ENCODE results near the gene AACS. TPM values are rescaled to one million over a fixed set of nuclear protein-coding genes. Genes with fewer than 3 reads are reported as not detected.
"Not testable (repeated sequence)": the region's sequence is repeated elsewhere in the genome, so short reads cannot be mapped to it uniquely, and the experiment has no call there.

The AACS gene
- total RNA-seq, 1 experiment from 2014 or later, result 13.8 TPM

DNA sequence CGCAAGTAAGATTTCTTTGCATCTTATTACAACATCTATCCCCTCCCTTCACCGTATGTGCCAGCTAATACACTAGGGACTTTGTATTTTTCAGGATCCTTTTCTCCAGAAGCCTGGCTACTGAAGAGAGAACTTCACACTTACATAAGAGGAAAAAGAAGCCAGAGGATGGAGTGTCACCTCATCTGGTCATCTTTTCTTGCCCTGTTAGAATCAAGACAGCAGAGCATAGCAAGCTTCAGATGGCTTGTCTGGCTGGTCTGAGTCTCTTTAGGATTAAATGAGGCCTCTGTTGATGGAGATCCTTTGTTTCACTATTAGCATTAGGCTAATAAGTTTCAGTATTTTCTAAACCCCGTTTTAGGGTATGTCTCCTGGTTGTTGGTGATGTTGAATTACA lies 14.4 kb upstream of the AACS start:
- in situ Hi-C loops (cut with HindIII; ENCODE audit: low pct_unique_long_range_greater_than_20kb, low sequenced_read_pairs), result no loop called here
- no peak for DNase-seq (ENCODE audit: low read depth)

DNA sequence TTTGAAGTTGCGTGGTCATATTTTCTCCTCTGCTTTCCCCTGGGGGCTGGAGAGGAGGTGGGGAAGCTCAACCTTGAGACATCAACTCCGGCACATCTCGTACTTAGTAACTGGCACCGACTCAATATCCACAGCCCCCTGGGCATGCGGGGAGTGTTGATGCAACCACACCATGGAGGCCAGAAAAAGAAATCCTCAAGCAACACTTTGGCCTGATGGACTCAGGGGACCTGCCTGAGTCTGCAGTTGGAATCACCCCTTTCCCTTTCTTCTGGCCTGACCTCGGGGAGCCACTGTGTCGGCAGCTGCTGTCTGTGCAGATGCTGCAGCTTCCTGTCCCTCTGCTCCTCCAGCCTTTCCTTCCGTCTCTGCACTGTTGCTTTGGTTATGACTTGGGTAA lies 11.4 kb upstream of the AACS start:
- in situ Hi-C loops (cut with HindIII; ENCODE audit: low pct_unique_long_range_greater_than_20kb, low sequenced_read_pairs), result no loop called here
- no peak for DNase-seq (ENCODE audit: low read depth)

DNA sequence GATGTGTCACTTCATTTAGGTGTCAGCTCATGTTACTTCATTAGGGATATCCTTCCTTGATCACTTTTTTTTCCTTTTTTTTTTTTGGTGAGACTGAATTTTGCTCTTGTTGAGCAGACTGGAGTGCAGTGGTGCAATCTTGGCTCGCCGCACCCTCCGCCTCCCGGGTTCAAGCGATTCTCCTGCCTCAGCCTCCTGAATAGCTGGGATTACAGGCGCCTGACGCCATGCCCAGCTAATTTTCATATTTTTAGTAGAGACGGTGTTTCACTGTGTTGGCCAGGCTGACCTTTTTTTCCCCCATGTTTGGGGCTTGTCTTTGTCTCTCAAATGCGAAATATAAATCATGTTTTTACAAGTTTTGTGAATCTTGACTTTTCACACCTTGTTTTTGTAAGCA lies 9.6 kb upstream of the AACS start:
- in situ Hi-C loops (cut with HindIII; ENCODE audit: low pct_unique_long_range_greater_than_20kb, low sequenced_read_pairs), result no loop called here
- DNase-seq (ENCODE audit: low read depth), result no peak

DNA sequence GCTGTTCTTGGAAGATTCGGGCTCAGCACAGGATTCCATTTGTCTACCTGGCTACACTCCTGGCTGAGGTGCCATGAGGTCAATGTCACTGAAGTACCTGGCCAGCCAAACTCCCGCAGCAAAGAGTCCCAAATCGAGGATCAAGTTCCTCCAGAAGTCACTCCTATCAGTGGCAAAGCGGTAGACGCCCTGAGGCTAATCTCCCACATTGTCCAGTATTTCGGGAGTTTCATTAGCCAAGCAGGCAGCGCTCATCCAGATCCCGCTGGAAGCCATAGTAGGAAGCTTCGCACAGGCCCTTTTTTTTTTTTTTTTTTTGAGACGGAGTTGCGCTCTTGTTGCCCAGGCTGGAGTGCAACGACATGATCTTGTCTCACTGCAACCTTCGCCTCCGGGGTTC lies 8.9 kb upstream of the AACS start:
- in situ Hi-C loops (cut with HindIII; ENCODE audit: low pct_unique_long_range_greater_than_20kb, low sequenced_read_pairs), result no loop called here
- no peak for DNase-seq (ENCODE audit: low read depth)

DNA sequence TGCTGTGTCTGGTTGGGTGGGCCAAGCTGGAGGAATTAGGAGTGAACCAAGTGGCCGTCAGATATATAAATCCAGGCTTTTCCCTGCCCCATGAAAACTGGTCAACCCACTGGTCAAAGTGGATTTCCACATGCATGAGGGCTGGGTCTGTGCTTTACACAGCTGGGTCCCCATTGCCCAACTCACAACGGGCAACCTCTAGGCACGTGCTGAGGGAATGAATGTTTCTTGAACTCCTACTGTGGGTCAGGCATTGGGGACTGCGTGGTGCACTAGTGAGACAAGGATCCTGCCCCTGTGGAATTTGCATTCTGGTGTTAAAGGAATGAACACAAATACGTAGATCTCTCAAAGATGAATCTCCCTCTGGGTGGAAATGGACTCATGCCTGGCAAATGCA lies 7.5 kb upstream of the AACS start:
- DNase-seq (ENCODE audit: low read depth), result no peak
- in situ Hi-C loops (cut with HindIII; ENCODE audit: low pct_unique_long_range_greater_than_20kb, low sequenced_read_pairs), result no loop called here

DNA sequence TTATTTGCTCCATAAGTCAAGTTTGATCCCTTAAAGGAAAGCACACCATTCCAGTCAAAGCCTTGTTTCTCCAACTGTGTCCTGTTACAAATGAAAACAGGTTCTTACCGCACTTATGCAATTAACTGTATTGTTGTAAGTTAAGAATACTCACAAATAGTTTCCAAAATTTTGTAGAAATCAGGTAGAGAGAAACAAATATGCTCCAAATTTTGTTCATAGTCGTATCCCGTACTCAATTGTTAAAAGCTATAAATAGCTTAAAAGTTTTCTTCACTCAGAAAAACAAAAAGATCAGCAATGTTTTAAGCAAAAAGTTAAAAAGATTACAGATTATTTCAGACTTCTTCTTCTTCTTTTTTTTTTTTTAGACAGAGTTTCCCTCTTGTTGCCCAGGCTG lies 4.0 kb upstream of the AACS start:
- in situ Hi-C loops (cut with HindIII; ENCODE audit: low pct_unique_long_range_greater_than_20kb, low sequenced_read_pairs), result no loop called here

DNA sequence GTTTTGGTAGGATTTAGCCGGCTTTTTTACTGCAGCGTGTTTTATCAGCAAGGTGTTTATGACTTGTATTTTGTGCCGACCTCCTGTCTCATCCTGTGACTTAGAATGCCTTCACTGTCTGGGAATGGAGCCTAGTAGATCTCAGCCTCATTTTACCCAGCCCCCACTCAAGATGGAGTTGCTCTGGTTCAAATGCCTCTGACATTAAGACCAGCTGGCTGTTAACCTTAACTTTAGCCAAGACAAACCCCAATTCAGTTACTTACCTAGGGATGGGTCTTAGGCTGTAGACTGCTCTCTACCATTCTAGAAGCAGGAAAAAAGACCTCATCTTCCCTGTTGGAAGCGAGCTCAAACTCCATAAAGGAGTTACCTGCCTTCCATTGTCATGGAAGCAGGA lies 1.7 kb upstream of the AACS start:
- in situ Hi-C loops (cut with HindIII; ENCODE audit: low pct_unique_long_range_greater_than_20kb, low sequenced_read_pairs); DNase-seq (ENCODE audit: low read depth): not testable (repeated sequence)

More for the DNA sequence above, 4.0 kb upstream of the AACS start:
- DNase-seq (ENCODE audit: low read depth), result no peak

DNA sequence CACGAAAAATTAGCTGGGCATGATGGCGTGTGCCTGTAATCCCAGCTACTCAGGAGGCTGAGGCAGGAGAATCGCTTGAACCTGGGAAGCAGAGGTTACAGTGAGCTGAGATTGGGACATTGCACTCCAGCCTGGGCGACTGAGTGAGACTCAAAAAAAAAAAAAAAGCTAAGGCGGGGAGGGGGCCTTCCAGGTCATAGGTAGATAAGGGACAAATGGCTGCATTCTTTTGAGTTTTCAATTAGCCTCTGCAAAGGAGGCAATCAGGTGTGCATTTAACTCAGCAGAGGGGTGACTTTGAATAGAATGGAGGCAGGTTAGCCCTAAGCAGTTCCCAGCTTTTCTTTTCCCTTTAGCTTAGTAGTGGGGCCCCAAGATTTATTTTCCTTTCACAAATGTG lies 743 bp upstream of the AACS start:
- no peak for DNase-seq (ENCODE audit: low read depth)
- in situ Hi-C loops (cut with HindIII; ENCODE audit: low pct_unique_long_range_greater_than_20kb, low sequenced_read_pairs), result no loop called here

DNA sequence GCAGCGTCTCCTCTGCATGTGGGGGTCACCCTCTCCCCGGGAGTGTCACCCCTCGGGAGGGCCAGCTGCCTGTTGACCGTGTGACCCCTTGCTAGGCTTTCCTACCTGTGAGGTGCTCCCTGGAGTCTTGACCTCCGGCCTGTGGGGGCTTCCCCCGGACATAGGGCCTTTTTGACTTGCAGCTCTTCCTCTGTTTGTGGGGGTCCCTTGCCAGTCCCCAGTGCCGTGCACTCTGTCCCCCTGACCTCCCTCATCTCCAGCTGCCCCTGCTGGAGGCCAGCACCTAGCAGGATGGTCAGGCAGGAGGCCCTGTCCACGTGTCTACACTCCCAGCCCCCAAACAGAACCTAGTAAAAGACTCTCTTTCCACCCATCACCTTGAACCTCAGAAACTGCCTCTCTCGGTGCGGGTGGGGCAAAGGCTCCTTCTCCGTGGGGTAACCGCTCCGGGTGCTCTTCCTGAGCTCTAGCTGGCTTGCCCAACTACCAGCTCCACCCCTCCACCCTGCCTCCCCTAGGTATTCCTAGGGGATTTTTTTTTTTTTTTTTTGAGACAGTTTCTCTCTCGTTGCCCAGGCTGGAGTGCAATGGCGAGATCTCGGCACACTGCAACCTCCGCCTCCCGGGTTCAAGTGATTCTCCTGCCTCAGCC lies 810 bp downstream of the AACS start:
- in situ Hi-C loops (cut with HindIII; ENCODE audit: low pct_unique_long_range_greater_than_20kb, low sequenced_read_pairs), result no loop called here
- DNase-seq (ENCODE audit: low read depth), result no peak

DNA sequence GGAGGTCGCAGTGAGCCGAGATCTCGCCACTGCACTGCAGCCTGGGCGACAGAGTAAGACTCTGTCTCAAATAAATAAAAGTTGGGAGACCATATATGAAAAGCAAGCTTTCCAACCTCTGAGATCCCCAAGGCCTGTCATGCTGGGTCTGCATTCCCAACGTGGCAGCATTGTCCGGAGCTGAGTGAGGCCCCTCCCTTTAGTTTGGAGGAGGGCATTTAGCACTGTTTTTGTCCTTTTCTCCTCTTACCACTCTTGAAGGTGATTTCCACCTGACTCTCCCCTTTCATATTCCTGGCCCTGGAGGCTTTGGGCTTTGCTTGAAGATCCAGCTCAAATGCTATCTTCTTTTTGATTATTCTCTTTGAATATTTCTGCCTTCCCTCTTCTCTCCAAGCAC lies 3.2 kb downstream of the AACS start:
- in situ Hi-C loops (cut with HindIII; ENCODE audit: low pct_unique_long_range_greater_than_20kb, low sequenced_read_pairs), result no loop called here
- no peak for DNase-seq (ENCODE audit: low read depth)

DNA sequence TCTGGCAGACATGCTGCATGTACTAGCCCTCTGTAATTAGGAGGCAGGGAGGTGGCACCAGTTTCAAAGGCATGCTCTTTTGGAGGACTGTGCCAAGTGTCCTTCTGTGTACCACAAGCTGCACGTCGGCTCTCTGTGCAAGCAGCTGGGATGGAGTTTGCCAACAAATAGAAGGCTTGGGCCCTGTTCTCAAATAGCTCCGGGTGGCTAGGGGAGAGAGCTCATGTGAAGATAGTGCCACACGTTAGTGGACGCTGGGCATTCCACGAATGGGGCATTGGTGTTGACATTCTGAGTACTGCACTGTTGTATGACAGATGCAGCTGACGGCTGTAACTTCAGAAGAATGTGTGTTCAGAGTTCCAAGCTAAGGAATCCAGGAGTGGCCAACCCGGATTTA lies 4.4 kb downstream of the AACS start:
- no peak for DNase-seq (ENCODE audit: low read depth)
- in situ Hi-C loops (cut with HindIII; ENCODE audit: low pct_unique_long_range_greater_than_20kb, low sequenced_read_pairs), result no loop called here

DNA sequence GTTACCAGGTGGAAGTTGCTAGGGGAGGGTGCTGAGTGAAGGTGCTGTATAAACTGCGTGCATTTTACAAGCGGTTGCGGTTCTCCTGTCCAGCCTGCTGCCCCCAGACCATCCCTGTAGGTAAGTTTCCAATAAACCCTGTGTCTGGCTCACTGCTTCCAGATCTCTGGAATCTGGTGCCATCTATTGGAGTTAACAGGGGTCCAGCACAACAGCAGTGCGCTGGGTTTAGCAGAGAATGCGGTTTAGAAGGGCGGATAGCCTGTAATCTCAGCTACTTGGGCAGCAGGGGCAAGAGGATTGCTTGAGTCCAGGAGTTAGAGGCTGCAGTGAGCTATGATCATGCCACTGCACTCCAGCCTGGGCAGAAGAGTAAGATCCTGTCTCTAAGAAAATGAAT lies 4.9 kb downstream of the AACS start:
- DNase-seq (ENCODE audit: low read depth), result no peak
- in situ Hi-C loops (cut with HindIII; ENCODE audit: low pct_unique_long_range_greater_than_20kb, low sequenced_read_pairs), result no loop called here

DNA sequence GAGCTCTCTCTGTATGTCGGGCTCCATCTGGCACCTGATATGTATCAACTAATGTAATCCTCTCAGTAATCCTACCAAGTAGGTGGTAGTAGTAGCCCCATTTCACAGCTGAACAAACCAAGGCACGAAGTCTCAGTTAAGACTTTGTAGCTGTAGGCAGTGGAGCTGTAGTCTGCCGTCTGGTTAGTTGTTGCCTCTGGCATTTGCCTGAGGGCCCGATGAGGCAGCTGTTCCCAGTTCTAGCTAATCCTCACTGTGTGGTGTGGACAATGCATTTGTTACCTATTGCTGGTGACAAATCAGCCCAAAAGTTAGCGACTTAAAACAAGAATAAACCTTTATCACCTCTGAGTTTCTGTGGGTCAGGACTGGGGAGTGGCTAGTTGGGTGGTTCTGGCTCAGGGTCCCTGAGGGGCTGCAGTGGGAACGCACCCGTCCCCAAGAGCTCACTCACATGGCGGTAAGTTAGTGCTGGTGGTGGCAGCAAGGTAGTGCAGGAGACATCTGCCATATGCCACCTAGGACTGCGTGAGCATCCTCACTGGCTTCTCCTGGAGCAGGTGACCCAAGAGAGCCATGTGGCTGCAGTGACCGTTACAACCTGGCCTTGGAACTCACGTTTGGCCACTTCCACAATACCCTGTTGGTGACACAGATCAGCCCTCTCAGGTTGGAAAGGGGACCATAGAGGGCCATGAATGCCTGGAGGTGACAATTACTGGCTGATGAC lies 5.6 kb downstream of the AACS start:
- in situ Hi-C loops (cut with HindIII; ENCODE audit: low pct_unique_long_range_greater_than_20kb, low sequenced_read_pairs), result no loop called here

DNA sequence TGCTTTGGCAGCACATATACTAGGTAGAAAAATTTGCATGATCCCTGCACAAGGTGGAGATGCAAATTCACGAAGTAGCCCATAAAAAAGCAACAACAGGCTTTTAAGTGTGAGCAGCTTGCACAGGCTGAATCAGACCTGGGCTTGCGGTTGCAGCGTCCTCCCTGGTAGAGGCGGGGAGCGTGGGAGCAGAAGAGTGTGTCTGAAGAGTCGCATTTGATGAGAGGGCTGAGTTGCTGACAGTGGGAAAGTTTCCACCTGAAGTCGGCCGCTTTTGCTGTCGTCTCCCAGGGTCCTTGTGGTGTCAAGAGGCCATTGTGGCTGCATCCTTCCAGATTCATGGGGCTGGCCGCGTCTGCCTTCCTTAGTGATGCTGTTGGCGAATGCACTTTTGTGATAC lies 6.2 kb downstream of the AACS start:
- in situ Hi-C loops (cut with HindIII; ENCODE audit: low pct_unique_long_range_greater_than_20kb, low sequenced_read_pairs), result no loop called here

More for the DNA sequence above, 5.6 kb downstream of the AACS start:
- no peak for DNase-seq (ENCODE audit: low read depth)

DNA sequence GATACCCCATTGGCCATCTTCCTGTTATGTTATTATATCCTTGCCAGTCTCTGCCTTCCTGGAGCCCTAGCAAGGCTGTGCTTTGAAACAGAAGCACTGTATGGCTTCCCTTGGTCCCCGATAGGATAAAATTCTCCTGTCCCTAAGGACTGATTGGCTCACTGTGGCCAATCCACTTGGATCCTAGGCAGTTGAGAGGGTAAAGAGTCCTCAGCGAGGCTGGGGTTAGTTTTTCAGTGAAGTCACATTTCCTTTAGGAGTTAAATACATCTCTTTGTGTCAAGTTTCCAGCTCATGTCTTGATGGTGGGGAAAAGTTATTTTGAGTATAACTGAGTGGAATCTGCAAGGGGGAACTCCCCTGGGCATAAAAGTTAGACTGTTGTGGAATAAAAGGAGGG lies 7.3 kb downstream of the AACS start:
- in situ Hi-C loops (cut with HindIII; ENCODE audit: low pct_unique_long_range_greater_than_20kb, low sequenced_read_pairs), result no loop called here
- DNase-seq (ENCODE audit: low read depth), result no peak

More for the DNA sequence above, 6.2 kb downstream of the AACS start:
- DNase-seq (ENCODE audit: low read depth), result no peak

DNA sequence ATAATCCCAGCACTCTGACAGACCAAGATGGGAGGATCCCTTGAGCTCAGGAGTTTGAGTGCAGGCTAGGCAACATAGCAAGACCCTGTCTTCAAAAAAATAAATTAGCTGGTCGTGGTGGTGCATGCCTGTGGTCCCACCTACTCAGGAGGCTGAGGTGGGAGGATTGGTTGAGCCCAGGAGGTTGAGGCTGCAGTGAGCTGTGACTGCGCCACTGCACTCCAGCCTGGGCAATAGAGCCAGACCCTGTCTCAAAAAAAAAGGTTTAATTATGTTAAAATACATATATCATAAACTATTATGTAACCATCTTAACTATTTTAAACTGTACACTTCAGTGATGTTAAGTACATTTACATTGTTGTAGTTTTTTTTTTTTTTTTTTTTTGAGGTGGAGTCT lies 9.1 kb downstream of the AACS start:
- DNase-seq (ENCODE audit: low read depth); in situ Hi-C loops (cut with HindIII; ENCODE audit: low pct_unique_long_range_greater_than_20kb, low sequenced_read_pairs): not testable (repeated sequence)

DNA sequence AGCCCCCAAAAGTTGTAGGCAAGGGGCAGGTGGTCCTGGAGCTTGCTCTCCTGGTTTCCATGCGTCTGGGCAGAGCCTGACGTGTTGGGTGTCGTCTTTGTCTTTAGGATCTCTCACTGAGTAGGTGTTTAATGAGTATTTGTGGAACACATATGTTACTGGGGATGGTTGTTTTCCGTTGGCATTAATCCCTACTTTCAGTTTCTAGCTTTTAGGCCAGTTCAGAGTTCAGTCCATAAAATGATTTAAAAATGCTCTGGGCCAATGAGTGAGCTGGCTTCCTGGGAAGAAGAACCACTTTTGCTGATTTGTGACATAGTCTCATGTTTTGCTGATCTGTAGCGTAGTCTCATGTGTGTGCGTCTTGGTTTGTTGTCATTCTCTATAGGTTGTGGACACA lies 10.9 kb downstream of the AACS start:
- no peak for DNase-seq (ENCODE audit: low read depth)
- in situ Hi-C loops (cut with HindIII; ENCODE audit: low pct_unique_long_range_greater_than_20kb, low sequenced_read_pairs), result no loop called here

DNA sequence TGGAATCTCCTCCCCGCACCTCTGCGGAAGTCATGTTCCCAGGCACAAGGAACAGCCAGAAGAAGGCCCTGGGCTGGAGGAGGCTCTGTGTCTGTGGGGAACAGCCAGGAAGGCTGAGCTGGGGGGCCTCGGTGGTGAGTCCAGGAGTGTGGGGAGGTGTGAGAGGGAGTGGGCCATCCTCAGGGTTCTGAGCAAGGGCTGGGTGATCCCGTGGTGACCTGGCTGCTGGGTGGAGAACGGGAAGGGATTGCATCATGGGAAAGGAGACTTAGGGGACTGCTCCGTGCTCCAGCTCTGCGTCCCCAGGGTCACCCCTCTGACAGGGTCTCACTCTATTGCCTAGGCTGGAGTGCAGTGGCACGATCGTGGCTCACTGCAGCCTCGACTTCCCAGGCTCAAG lies 13.8 kb downstream of the AACS start:
- DNase-seq (ENCODE audit: low read depth), result no peak
- in situ Hi-C loops (cut with HindIII; ENCODE audit: low pct_unique_long_range_greater_than_20kb, low sequenced_read_pairs), result no loop called here

DNA sequence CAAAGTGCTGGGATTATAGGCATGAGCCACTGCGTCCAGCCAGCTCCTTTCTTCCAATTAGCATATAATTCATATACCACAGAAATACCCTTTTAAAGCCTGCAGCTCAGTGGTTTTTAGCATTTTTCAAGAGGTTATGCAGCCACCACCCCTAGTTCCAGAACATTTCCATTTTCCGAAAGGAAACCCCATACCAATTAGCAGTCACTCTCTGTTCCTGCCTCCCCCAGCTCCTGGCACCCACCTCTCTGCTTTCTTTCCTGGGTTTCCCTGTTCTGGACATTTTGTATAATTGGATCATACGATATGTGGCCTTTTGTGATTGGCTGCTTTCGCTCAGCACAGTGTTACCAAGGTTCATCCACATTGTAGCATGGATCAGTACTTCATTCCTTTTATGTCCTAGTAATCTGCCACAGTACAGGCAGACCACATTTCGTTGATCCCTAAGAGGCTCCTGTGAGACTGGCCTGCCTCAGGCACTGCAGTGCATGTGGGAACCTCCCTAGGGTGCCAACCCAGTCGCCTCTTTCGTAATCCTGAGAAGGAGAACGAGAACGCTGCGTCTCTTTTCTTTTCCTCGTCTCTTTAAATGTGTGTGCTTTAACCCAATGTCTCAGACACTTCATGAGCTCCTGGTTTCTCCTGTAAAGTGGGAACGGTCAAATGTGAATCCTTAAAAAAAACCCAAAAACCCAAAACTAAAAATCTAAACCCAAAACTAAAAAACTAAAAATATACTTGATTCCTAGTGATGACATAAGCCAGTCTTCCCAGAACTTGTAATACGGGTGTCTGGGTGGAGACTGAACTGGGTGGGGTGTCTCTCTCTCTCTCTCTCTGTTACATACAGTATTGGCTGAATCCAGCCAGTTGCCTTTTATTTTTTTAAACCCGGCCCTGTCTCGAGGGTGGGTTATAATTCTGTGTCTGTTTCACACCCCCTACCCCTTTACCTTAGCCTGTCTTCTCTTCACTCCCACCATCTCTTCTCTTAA lies 14.7 kb downstream of the AACS start:
- no peak for DNase-seq (ENCODE audit: low read depth)
- in situ Hi-C loops (cut with HindIII; ENCODE audit: low pct_unique_long_range_greater_than_20kb, low sequenced_read_pairs), result no loop called here

Measured in Caki2 (cell line).